Fibroblast of mammary gland (primary cell): ENCODE measurements around the gene IFFO2.

Experiments used
- DNase-seq: peaks from one replicate; pipeline ENCODE4 v3.0.0-alpha.2; 2010; ENCODE audit warnings: low read depth
- H3K4me3 ChIP-seq: 2 replicates; pipeline ENCODE4 v1.5.1; 2011; ENCODE audit warnings: low read depth, mild to moderate bottlenecking, low read length, moderate library complexity; ENCODE audit not compliant: control insufficient read depth
- CTCF ChIP-seq: conservative IDR thresholded peaks from 2 replicates; pipeline ENCODE4 v1.5.1; 2011; ENCODE audit warnings: low read depth, low read length, inconsistent platforms; ENCODE audit not compliant: control insufficient read depth, insufficient read depth

IFFO2 gene

DNA sequence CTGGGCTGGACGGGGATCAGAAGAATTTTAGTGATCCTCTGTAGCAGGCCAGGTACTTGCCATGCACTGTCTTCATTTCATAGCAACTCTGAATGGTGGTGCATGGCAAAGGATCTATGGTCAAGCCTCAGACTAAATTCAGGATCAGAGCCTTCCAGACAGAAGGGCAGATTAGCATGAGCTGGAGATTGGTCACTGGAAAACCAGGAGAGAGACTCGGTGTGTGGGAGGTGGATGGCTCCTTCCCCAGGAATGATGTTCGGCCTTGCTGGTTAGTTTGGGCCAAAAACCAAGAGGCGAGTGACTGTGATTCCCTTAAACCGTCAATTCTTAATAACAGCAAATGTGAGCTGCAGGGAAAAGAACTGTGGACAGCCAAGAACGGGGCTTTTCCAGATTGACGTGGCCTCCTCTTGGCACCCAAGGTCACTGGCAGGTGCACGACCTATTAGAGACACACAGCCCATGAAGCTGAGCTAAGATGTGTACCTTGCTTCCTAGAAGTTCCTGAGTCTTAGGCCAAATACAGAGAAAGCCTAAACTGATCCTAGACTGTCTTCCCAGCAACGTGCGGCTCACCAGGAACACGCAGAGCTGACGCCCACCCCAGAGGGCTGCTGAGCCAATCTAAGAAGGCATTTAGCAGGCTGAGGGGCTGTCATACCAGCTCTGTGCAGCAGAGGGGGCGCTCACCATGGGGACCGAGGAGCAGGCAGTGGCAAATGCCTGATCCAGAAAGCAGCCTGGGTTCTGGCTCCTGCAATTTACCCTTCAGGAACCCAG lies 72.6 kb downstream of the IFFO2 start:
- peak; percentile 64 for DNase-seq
- no peak overlapping the region for H3K4me3 ChIP-seq
- peak; percentile 86 for TF ChIP-seq CTCF

- no peak for DNase-seq
- TF ChIP-seq CTCF, result no peak
- no peak overlapping the region for H3K4me3 ChIP-seq
These were observed 73.4 kb downstream of the IFFO2 start for GRCh38 chr1:18883079-18883478.

GRCh38 chr1:18882486-18882885 lies 74.0 kb downstream of the IFFO2 start:
- no peak overlapping the region for H3K4me3 ChIP-seq
- peak; percentile 49 for DNase-seq
- TF ChIP-seq CTCF, result no peak

- H3K4me3 ChIP-seq, result no peak overlapping the region
- no peak for TF ChIP-seq CTCF
- no peak for DNase-seq
These were observed 74.6 kb downstream of the IFFO2 start for GRCh38 chr1:18881642-18882431.

GRCh38 chr1:18881164-18881563 lies 75.3 kb downstream of the IFFO2 start:
- no peak for TF ChIP-seq CTCF
- no peak for DNase-seq
- H3K4me3 ChIP-seq, result no peak overlapping the region

DNA sequence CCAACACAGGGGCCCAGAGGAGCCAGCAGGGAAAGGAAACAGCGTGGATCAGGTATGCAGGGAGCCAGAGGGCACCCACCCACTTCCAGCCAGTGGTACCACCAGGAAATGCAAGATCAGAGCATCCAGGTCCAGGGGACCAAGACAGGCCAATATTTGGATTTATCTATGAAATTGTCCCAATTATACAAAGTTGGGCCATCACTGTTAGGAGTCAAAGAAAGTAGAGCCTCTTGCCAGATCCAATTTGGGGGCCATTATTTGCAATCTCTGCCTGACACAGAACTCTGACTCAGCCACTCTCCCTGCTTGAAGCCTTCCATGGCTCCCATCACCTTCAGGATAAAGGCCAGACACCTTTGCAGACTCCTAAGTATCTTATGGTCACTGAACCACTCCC lies 75.9 kb downstream of the IFFO2 start:
- DNase-seq, result no peak
- no peak overlapping the region for H3K4me3 ChIP-seq
- TF ChIP-seq CTCF, result no peak
